Osteocyte (in vitro differentiated cells): Measurements from ENCODE around the gene CTNNA1. TPM values are rescaled to one million over a fixed set of nuclear protein-coding genes. Genes with fewer than 3 reads are reported as not detected.
"Not testable (repeated sequence)": the region's sequence is repeated elsewhere in the genome, so short reads cannot be mapped to it uniquely, and the experiment has no call there.

Source experiments
- DNase-seq: peaks from one replicate; pipeline ENCODE4 v3.0.0; 2021; ENCODE audit warnings: mixed read lengths; ENCODE audit not compliant: unreplicated experiment; ENCODE audit errors: extremely low spot score
- H3K27ac Mint-ChIP-seq: one replicate; pipeline ENCODE4 v1.8.0; 2021; ENCODE audit warnings: mild to moderate bottlenecking, mixed read lengths; ENCODE audit not compliant: unreplicated experiment
- H3K27me3 Mint-ChIP-seq: one replicate; pipeline ENCODE4 v1.8.0; 2021; ENCODE audit warnings: mixed read lengths; ENCODE audit not compliant: unreplicated experiment
- H3K36me3 Mint-ChIP-seq: one replicate; pipeline ENCODE4 v1.8.0; 2021; ENCODE audit warnings: mixed read lengths; ENCODE audit not compliant: unreplicated experiment
- H3K4me1 Mint-ChIP-seq: one replicate; pipeline ENCODE4 v1.8.0; 2021; ENCODE audit warnings: mixed read lengths; ENCODE audit not compliant: unreplicated experiment
- H3K4me3 Mint-ChIP-seq: one replicate; pipeline ENCODE4 v1.8.0; 2021; ENCODE audit warnings: mild to moderate bottlenecking, moderate library complexity, mixed read lengths; ENCODE audit not compliant: unreplicated experiment
- H3K9me3 Mint-ChIP-seq: one replicate; pipeline ENCODE4 v1.8.0; 2021; ENCODE audit warnings: mixed read lengths; ENCODE audit not compliant: unreplicated experiment
- total RNA-seq: library from RNA; stranded (reverse); gene quantifications from 2 replicates; pipeline ENCODE4 v1.2.1, GENCODE V29; 2021
- TF ChIP-seq, protein P1 (sequence below): fragments of 200-600 bp; sonication (generic); IDR thresholded peaks from 2 replicates; pipeline ENCODE4 v1.5.0; 2021; ENCODE audit warnings: antibody characterized with exemption, mild to moderate bottlenecking, moderate library complexity

CTNNA1 gene
- total RNA-seq, 1 donor from 2014 or later: 375 TPM

- H3K27me3 Mint-ChIP-seq: no peaks in the 10 kb centered on the region
- TF ChIP-seq, protein P1, sequence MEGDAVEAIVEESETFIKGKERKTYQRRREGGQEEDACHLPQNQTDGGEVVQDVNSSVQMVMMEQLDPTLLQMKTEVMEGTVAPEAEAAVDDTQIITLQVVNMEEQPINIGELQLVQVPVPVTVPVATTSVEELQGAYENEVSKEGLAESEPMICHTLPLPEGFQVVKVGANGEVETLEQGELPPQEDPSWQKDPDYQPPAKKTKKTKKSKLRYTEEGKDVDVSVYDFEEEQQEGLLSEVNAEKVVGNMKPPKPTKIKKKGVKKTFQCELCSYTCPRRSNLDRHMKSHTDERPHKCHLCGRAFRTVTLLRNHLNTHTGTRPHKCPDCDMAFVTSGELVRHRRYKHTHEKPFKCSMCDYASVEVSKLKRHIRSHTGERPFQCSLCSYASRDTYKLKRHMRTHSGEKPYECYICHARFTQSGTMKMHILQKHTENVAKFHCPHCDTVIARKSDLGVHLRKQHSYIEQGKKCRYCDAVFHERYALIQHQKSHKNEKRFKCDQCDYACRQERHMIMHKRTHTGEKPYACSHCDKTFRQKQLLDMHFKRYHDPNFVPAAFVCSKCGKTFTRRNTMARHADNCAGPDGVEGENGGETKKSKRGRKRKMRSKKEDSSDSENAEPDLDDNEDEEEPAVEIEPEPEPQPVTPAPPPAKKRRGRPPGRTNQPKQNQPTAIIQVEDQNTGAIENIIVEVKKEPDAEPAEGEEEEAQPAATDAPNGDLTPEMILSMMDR: no peak
- H3K4me3 Mint-ChIP-seq: no peak overlapping the region
- H3K4me1 Mint-ChIP-seq: peaks cover 4% of the 10 kb centered on the region
- H3K9me3 Mint-ChIP-seq: no peaks in the 10 kb centered on the region
- no peak for DNase-seq
- H3K36me3 Mint-ChIP-seq: no peaks in the 10 kb centered on the region
- no peak overlapping the region for H3K27ac Mint-ChIP-seq
These were observed 13.3 kb upstream of the CTNNA1 start for GRCh38 chr5:138739938-138740337.

- Mint-ChIP-seq H3K27ac (no peak overlapping the region), H3K4me1 (peaks cover 4% of the 10 kb centered on the region)
These were observed 9.7 kb upstream of the CTNNA1 start for GRCh38 chr5:138743484-138743883.

DNA sequence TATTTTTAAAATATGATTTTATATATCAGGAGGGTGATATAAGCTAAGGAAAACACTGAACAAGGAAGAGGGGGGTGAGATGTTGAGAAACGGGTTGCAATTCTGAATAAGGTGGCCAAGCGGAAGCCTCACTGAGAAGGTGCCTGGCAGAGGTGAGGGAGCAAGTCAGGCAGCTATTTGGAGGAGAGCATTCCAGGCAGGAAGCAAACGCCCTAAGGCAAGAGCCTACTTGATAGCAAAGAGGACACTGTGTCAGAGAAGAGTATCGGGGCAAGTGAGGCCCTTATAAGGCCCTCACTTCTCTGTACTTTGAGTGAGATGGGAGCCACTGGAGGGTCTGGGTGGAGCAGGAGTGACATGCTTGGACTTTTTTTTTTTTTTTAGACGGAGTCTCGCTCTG, 8.0 kb upstream of the CTNNA1 start:
- no peaks in the 10 kb centered on the region for H3K27me3 Mint-ChIP-seq
- H3K4me1 Mint-ChIP-seq: peaks cover 4% of the 10 kb centered on the region
- TF ChIP-seq, protein P1: no peak
- no peak overlapping the region for H3K27ac Mint-ChIP-seq
- H3K9me3 Mint-ChIP-seq: no peaks in the 10 kb centered on the region
- H3K36me3 Mint-ChIP-seq: no peaks in the 10 kb centered on the region
- no peak for DNase-seq
- no peak overlapping the region for H3K4me3 Mint-ChIP-seq

More at GRCh38 chr5:138743484-138743883, 9.7 kb upstream of the CTNNA1 start:
- Mint-ChIP-seq H3K36me3 (no peaks in the 10 kb centered on the region), H3K4me3 (no peak overlapping the region), H3K9me3 (no peaks in the 10 kb centered on the region), H3K27me3 (no peaks in the 10 kb centered on the region)
- DNase-seq: no peak
- TF ChIP-seq, protein P1: no peak

DNA sequence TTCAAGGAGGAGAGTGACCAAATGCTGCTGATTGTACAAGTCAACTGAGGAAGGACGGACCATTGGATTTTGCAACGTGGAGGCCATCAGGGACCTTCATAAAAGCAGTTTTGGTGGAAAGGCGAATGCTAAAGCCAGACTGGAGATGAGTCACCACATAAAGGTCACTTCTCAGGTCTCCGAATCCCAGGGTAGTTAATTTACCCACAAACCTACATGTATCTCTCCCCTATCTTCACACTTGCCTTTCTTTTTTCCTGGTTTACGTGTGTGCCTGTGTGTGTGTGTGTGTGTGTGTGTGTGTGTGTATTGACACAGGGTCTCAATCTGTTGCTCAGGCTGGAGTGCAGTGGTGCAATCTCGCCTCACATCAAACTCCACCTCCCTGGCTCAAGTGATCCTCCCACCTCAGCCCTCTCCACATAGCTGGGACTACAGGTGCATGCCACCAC, 4.6 kb upstream of the CTNNA1 start:
- H3K36me3 Mint-ChIP-seq: no peaks in the 10 kb centered on the region
- H3K4me3 Mint-ChIP-seq: no peak overlapping the region
- TF ChIP-seq, protein P1: no peak
- no peaks in the 10 kb centered on the region for H3K27me3 Mint-ChIP-seq
- no peak for DNase-seq
- H3K27ac Mint-ChIP-seq: no peak overlapping the region
- no peaks in the 10 kb centered on the region for H3K9me3 Mint-ChIP-seq
- H3K4me1 Mint-ChIP-seq: peaks cover 8% of the 10 kb centered on the region

DNA sequence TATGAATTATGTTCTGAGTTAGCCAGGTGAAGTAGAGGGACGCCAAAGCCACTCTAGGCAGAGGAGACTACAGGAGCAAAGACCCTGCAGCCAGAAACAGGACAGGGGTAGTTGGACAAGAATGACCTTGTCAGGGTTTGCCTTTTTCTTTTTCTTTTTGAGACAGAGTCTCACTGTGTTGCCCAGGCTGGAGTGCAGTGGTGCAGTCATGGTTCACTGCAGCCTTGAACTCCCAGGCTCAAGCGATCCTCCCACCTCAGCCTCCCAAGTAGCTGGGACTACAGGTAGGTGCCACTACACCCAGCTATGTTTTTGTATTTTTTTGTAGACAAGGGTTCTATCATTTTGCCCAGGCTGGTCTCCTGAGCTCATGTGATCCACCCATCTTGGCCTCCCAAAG, 1.9 kb upstream of the CTNNA1 start:
- peaks cover 28% of the 10 kb centered on the region for H3K4me1 Mint-ChIP-seq
- H3K9me3 Mint-ChIP-seq, H3K27ac Mint-ChIP-seq, H3K4me3 Mint-ChIP-seq, DNase-seq, H3K36me3 Mint-ChIP-seq, H3K27me3 Mint-ChIP-seq: not testable (repeated sequence)
